Stimulated activated CD4-positive, alpha-beta T cell treated with anti-CD3 and anti-CD28 coated beads, Interleukin-15, amount 100 ng/mL, for 1 hour (primary cell): ENCODE measurements around the gene CRABP2.

Source experiments
- DNase-seq, 2 donors: peaks; one replicate each; pipeline ENCODE4 v3.0.0-alpha.2; 2020; ENCODE audit warnings: low read depth in 1 of 2, low spot score in 1 of 2

Gene CRABP2

DNA sequence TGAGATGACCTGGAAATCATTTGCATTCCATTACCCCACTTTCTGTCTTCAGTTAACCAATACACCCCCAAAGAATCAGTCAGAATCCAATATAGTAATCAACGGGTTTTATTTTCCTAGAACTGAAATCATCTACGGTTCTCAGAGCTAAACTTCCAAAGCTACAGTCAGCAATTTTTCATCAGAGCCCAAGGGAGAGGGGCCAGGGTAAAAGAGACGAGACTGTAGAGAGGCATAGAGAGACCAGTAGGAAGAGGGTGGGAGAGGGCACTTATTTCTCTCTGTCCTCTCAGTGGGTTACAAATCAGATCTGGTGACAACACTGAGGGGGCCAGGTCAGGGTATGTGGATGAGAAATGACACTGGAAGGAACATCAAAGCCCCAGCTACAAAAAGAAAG lies 36.6 kb upstream of the CRABP2 start:
- DNase-seq = no peak

DNA sequence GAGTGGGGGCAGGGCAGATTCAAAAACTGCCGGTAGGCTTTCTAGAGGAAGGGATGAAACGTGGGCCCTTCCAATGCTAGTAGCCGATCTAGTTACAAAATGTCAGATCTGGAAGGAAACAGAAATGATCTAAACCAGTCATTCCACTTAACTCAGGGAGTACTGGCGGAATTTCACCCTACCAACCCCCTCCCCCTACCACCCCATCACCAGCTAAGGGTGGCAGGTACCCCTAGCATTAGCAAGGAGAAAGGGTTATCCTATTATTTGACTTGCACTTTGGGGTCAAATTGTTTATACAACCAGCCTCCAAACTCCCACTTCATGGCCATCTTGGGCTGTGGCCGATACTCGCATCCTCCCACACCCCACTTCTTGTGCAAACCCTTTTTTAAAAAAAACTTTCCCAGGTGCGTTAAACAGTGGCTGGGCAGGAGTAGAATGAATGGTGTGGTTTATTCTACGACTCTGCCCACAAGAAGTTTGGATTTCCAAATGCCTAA lies 36.1 kb upstream of the CRABP2 start:
- DNase-seq = no peak

DNA sequence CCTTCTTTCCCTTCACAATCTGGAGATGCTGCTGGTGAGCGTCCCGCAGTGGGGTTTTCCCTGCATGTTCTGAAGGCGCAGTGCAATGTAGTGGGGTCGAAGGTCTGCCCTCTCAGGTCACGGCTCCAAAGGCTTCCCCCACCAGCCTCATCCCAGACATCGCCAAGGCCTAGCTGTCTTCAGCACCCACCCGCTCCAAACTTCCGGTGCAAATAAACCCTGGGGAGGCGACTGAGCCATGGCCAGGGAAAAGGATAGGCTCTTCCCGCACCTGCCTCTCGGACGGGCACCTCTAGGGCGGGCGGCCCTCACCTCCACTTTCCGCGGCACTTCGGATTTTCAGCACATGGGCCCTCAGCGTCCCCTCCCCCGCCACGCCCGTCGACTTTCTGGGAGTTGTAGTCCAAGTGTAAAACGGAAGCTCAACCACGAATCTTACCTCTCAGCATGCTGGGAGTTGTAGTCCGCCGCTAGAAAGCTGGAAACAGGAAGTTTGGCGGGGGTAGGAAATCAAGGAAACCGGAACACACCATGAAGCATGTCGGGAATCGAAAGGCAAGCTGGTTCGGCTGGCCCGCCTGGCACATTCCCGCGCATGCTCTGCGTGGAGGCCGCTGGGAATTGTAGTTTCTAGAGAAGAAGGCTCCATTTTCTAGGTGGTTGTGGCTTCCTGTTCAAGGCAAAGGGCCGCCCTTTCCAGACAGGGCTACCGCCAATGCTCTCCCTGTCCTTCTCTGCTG lies 35.5 kb upstream of the CRABP2 start, which contains the start of gene MRPL24:
Gene MRPL24, minus strand, starts transcription at position 348 of the 740 bp plus-strand sequence. CDS start 2,384 bp downstream, outside the sequence.
- peak; percentile 88 to 91 for DNase-seq

DNA sequence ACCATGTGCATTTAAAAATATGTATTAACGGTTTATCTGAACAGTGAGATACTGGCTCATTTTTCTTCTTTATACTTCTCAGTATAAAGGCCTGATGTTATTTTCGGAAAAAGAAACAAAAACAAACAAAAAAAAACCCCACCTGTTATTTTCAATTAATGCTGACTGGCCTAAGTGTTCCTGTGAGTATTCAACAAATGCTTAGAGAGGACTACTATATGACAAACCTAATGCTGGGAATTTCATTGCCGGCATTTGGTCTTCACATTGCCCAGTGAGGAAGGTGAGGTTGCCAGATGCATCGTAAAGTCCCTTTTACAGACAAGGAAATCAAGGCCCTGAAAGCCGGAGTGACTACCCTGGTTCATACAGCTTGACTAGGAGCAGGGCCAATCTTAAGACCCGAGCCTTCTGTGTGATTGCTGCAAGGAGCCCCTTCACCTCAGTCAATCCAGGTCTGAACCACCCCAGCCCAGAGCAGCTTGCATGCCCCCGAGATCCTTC lies 34.9 kb upstream of the CRABP2 start:
- no peak for DNase-seq

DNA sequence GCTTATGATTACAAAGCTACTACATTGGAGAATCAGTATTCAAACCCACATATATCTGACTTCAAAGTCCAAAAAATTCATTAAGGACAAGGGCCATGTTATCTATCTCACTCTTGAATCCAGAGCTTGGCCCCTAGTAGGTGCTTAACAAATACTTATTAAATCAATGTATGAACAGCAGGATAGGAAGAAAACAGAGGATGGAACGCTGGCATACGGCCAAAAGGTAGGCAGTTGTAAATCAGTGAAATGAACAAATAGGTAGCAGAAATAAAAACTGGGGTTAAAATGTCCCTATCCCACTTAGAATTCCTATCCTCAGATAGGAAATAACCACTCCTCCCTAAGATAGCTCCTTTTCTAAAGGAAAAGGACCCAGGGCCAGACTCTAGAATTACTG lies 33.5 kb upstream of the CRABP2 start:
- no peak for DNase-seq

DNA sequence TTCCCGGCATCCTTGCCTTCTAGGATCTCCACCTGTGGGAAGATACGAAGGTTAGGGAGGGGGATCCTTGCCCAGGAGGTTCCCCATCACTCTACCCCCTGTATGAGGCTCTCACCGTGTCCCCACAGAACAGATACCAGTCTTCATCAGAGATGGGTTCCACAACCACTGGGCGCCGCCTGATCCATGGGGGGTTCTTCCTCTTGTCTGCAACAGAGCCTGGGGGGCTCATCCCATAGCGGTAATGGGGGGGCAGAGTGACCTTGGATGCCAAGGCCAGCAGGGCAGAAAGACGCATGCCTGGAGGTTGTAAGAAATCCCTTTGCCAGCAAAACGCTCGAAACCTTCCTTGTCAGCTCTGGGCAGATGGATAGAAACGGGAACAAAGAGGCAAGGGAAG lies 33.0 kb upstream of the CRABP2 start:
- DNase-seq = no peak

DNA sequence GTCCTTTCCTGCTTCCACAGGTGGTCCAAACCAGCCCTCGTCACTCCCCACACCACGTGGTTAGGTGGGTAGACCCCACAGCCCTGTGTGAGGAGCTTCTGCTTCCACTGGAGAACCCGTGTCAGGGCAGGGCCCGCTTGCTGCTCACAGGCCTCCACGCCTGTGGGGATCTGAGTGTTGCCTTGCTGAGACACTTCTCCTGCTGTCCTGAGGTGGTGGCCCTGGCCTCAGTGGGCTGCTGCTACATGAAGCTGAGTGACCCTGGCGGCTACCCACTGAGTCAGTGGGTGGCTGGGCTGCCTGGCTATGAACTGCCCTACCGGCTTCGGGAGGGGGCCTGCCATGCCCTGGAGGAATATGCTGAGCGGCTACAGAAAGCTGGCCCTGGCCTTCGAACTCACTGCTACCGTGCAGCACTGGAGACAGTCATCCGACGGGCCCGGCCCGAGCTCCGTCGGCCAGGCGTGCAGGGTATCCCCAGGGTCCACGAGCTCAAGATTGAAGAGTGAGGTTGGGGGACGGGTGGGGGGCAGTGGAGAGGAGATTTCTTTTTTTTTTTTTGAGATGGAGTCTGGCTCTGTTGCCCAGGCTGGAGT lies 28.7 kb upstream of the CRABP2 start:
- no peak for DNase-seq

DNA sequence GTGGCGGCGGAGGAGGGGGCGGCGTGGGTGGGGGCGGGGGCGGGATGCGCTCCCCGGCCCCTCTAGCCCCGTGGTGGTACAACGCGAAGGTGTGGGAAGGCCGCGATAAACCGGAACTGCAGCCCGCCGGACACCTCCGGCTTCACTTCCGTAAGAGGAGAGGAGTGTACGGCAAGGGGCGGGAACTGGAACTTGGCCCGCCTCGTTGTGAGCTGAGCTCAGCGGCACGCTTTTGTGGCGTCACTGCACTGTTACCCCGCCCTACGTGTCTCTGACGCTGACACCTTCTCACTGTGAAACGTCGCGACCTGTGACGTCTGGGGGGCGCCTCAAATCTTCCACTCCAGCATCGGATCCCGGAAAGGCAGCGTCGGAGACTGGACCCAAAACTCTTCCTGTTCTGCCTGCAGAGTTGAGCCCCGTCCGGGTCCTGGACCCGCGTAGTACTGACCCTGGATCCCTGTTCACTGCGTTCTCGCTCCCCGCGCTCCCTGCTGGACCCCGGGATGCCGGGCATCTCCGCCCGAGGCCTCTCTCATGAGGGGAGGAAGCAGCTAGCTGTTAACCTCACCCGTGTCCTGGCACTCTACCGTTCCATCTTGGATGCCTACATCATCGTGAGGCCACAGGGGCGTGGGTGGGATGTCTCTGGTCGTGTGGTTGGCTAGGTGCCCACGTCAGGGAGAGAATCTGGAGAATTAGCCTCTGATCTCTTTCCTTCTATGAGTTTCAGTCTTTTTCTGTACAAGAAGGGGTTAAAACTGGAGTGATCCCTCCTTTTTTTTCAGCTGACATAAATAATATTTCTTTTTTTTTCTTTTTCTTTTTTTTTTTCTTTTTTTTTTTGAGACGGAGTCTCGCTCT lies 23.4 kb upstream of the CRABP2 start, which contains the start of gene ISG20L2:
Gene ISG20L2, minus strand, starts transcription at position 168 of the 864 bp plus-strand sequence. CDS start 1,114 bp downstream, outside the sequence.
- peak; percentile 83 to 85 for DNase-seq

DNA sequence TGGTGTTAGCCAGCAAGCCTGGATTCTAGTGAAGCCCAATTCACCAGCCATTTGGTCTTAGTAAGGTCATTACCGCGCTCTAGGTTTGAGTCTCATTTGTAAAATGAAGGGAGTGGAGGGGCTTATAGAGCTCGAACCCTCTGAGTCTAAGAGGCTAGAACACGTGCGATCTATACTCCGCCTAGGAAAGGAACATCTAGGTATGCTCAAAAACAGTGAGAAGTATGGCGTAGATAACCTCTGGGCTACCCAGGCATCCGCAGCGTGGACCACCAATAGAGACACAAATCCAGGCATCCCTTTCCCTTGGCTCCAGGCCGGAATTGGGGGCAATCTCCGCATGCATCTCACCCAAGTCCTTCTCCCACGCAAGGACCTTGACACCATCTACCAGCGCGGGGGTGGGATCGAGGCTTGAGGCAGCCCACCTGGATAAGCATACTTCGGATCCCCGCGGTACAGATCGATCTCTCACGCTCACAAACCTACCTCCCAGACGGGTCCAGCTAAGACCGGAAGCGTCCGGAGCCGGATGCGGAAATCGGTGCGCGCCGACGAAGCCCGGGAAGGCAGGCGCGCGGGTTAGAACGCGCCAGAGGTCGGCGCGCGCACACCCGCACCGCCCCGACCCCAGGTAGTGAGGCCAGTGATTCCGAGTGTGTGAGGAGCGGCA lies 22.7 kb upstream of the CRABP2 start, which contains the start of gene METTL25B:
Gene METTL25B, plus strand, starts transcription at position 544 of the 673 bp plus-strand sequence. CDS start 636 bp downstream, outside the sequence.
- peak in 1 of 2 donors; percentile 62 for DNase-seq

DNA sequence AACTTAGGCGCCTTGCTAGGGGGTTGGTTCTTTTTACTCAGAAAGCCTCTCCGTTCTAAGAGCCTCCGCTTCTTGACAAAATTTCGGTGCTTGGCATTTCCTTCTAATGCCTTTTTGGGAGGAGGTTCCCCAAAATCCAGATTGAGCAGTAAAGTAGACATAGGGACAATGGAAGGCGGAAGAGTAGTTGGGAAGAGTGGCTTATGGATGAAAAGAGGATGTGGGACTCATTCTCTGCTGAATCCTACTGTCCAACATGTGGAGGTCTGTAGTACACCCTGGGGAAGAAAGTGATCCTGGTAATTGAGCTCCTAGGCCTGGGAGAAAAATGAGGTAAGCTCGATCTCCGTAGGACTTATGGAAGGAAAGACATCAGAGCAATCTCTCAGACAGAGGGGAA lies 22.1 kb upstream of the CRABP2 start:
- no peak for DNase-seq

DNA sequence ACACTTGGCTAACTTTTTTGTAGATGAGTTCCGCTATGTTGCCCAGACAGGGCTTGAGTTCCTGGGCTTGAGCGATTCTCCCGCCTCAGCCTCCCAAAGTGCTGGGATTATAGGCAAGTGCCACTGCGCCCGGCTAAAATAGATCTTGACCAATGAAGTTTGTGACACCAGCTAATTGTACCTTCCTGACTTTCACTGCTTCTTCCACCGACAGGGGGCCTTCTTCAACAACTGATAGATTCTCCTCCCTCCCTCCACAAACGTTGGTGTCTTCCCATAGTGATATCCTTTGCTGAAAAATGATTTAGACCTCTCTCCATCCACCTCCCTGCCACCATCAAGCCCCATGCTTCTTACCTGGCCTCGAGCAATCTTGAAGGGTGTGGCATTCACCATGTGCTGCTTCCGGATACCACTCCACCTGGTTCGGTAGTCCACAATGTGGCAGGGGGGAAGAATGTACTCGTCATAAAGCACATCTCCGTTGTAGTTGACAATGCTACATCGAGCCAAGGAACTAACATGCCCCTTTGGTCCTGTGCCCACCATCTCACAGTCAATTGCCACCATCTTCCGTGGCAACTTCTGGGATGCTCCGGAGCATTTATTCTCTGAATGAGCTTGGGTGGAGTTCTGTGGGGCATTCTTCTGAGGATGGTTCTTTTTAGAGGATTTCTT lies 21.3 kb upstream of the CRABP2 start:
- DNase-seq = no peak

DNA sequence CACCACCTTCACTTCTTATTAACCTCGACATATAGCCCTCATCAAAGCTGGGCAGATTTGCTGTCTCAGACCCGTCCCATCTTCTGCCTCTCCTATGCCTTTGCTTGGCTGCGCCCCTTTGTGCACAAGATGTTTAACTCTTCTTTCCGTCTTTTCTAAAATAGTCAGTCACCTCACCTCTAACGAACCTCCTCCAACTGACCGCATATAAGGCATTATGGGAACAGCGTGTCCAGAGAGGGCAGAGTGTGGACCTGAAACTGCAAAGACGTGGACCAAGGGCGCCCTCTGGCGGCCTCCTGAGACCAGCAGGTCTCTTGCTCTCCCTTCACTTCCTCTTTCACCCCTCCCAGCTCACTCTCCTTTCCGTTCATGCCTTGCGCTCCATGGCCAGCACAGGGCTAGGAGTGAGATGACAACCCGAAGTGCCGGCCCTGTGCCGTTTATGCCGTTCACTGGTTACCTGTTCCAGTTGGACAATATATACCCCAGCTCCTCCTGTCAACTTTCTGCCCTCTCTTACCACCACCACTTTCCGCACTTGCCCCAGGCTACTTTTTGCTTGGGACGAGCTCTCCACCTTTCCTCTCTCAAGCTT lies 20.4 kb upstream of the CRABP2 start:
- peak; percentile 60 to 68 for DNase-seq

DNA sequence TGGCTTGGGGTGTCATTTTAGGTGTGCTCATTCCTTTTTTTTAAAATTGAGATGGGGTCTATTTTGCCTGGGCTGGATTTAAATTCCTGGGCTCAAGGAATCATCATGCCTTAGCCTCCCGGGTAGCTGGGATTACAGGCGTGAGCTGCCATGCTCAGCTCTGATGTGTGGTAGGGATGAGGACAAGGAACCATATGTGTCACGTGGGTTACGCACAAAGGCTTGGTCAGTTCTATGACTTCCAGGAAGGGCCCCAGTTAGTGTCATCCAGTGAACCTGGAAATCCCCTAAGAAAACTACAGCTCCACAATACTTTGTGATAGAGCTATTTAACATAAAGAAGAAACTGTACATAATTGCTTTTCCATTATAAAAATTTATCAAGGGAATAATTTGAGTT lies 16.2 kb upstream of the CRABP2 start:
- no peak for DNase-seq

DNA sequence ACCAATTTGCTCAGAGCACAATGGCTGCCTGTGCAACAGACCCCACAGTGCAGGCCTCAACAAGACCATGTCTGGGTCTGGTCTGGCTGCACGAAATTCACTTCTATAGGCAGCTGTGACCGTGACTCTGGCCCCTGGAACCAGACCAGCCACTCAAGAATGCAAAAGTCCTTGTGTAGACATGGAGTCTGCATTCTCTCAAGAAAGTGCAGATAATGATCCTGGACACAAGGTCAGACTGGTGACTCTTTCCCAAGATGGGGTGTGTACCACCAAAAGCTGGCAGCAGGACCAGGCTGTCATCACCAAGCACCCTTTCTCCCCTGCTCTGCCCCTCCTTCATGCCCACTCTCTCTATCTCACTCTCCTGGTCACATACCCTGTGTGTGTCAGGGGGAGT lies 15.7 kb upstream of the CRABP2 start:
- no peak for DNase-seq

DNA sequence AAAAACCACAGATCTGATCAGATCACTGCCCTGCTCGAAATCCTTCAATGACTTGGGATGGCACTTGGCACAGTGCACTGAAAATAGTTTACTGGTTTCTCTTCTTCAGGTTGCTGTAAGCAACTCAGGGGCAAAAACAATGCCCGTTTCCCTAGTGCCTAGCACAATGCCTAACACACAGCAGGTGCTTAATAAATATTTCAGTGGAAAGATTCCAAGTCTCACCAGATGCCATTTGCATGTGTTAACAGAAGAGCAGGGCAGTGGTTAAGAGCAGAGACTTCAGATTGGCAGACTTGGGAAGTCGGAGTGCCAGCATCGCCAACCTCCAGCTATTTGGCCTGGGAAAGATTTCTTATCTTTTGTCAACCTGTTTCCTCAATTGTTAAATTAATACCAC lies 12.0 kb upstream of the CRABP2 start:
- no peak for DNase-seq

DNA sequence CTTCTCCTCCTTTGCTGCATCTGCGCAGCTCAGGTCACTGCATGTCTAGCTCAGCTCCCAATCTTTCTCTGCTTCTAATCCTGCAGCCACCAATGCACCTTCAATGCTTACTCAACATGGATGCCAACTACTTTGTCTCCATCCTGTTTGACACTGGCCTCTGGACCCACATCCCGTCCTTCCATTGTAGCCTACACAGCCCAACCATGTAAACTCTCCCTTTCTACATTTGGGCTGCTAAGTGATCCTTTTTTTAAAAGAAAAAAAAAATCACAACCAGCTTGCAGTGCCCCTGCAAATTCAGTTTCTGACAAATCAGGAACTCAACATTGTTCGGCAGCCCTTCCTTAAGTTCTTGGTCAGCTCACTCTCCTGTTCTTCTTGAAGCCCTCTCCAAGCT lies 9.4 kb upstream of the CRABP2 start:
- DNase-seq = no peak

DNA sequence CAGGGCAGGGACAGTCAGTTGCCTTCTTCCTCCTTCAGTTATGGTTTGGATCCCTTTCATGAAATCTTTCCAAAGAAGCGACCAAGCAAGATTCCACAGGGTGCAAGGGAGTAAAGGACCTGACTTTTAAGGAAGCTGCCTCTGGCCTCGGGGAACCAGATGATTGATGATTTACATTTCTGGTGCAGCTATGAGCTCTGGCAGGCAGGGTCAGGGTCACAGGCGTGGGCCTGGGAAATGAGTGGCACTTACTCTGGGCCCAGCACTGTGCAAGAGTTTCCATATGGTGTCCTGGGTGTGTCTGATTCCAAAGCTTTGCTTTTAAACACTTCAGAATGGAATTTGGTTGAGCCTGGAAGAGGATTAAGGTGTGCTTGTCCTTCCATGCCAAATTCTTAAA lies 7.2 kb upstream of the CRABP2 start:
- no peak for DNase-seq

DNA sequence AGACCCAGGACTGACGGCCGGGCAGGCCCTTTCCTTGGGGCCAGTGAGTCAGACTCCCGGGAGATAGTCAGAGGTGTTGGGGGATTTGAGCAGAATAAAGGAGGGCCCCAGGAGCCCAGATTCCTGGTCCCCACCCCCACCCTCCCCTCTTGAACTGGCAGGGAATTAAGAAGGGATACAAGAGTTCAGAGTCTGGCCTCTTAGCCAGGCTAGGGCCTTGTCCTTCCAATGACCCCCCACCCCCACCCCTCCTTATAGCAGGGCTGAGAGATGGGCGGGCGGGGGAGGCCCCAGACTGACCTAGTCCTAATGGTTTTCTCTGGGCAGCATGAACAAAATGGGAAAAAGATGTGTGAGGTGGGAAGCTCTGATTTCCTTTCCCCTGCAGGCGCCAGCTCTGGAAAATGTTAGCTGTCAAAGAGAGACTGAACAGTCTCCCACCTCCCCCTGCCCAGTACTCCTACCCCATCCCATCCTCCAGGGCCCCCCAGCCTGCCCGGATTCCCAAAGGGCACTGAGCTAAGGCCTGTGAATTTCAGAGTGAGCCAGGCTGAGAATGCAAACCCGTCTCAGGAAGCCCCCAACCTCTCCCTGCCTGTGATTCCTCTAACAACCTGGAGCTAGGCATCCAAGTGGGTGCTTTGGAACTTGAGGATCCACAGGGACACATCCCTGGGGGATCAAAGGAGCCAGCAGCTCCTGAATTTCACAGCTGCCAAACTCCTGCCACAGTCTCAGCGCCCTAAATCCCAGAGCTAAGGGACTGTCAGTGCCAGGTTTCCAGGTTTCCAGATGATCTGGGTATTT lies 5.8 kb upstream of the CRABP2 start:
- DNase-seq = no peak
